Keratinocyte (primary cell): ENCODE data around the gene SORL1-AS1.

Experiments used
- DNase-seq: peaks from one replicate; pipeline ENCODE4 v3.0.0-alpha.2; 2011; ENCODE audit warnings: low read depth, missing footprints, low spot score
- FAIRE-seq: peaks from 2 replicates; lab custom pipeline; 2011; peaks lifted over from hg19 to GRCh38; lab: Jason Lieb, UNC
- H2AFZ ChIP-seq: 2 replicates; pipeline ENCODE4 v1.6.0; 2012; ENCODE audit warnings: low read length, control low read depth, inconsistent platforms; ENCODE audit not compliant: control insufficient read depth
- H3K27ac ChIP-seq: 2 replicates; pipeline ENCODE4 v1.5.1; 2011; ENCODE audit warnings: low read length; ENCODE audit not compliant: control insufficient read depth, insufficient read depth
- H3K27me3 ChIP-seq: 3 replicates; pipeline ENCODE4 v1.6.0; 2011; ENCODE audit warnings: low read length; ENCODE audit not compliant: control insufficient read depth, insufficient read depth; ENCODE audit errors: extremely low read depth
- H3K36me3 ChIP-seq, 2 experiments: 2 replicates in 1 of 2; 3 replicates in 1 of 2; pipeline ENCODE4 v1.5.1; 2011; ENCODE audit warnings: low read length in 2 of 2, mild to moderate bottlenecking in 1 of 2; ENCODE audit not compliant: control insufficient read depth in 2 of 2, insufficient read depth in 2 of 2; ENCODE audit errors: extremely low read depth in 1 of 2
- H3K4me1 ChIP-seq: 3 replicates; pipeline ENCODE4 v1.5.1; 2011; ENCODE audit warnings: low read length; ENCODE audit not compliant: control insufficient read depth, insufficient read depth; ENCODE audit errors: extremely low read depth
- H3K4me2 ChIP-seq: 3 replicates; pipeline ENCODE4 v1.6.0; 2011; ENCODE audit warnings: low read depth, low read length; ENCODE audit not compliant: control insufficient read depth, insufficient read depth; ENCODE audit errors: extremely low read depth
- H3K4me3 ChIP-seq, 3 experiments: fragments of 200-600 bp in 1 of 3; sonication (generic) in 1 of 3; 2 replicates in 2 of 3; 3 replicates in 1 of 3; pipeline ENCODE4 v1.5.1; 2011 to 2016; ENCODE audit warnings: low read length in 3 of 3, mild to moderate bottlenecking in 3 of 3, control low read depth in 2 of 3, inconsistent platforms in 1 of 3, low read depth in 1 of 3, mixed read lengths in 1 of 3, mixed run types in 1 of 3, moderate library complexity in 1 of 3; ENCODE audit not compliant: control insufficient read depth in 2 of 3, insufficient read depth in 2 of 3; ENCODE audit errors: extremely low read depth in 1 of 3
- H3K79me2 ChIP-seq: 2 replicates; pipeline ENCODE4 v1.6.0; 2012; ENCODE audit warnings: low read length; ENCODE audit not compliant: control insufficient read depth, insufficient read depth
- H3K9ac ChIP-seq: 3 replicates; pipeline ENCODE4 v1.6.0; 2011; ENCODE audit warnings: low read length; ENCODE audit not compliant: control insufficient read depth, insufficient read depth; ENCODE audit errors: extremely low read depth
- H3K9me1 ChIP-seq: 3 replicates; pipeline ENCODE4 v1.6.0; 2011; ENCODE audit warnings: low read length; ENCODE audit not compliant: control insufficient read depth, insufficient read depth; ENCODE audit errors: extremely low read depth
- H3K9me3 ChIP-seq: 2 replicates; pipeline ENCODE4 v1.5.1; 2012; ENCODE audit warnings: low read depth, low read length; ENCODE audit not compliant: control insufficient read depth
- H4K20me1 ChIP-seq: 3 replicates; pipeline ENCODE4 v1.6.0; 2011; ENCODE audit warnings: low read length; ENCODE audit not compliant: control insufficient read depth, insufficient read depth; ENCODE audit errors: extremely low read depth
- CTCF ChIP-seq, 3 experiments: IDR thresholded peaks in 1 of 3; conservative IDR thresholded peaks in 1 of 3; optimal IDR thresholded peaks in 1 of 3; 2 replicates in 2 of 3; 3 replicates in 1 of 3; pipeline versions ENCODE3 to v1.5.1; 2011; ENCODE audit warnings: low read length in 3 of 3, mild to moderate bottlenecking in 3 of 3, moderate library complexity in 2 of 3, control low read depth in 1 of 3, inconsistent platforms in 1 of 3; ENCODE audit not compliant: insufficient read depth in 2 of 3; ENCODE audit errors: extremely low read depth in 1 of 3
- EZH2 ChIP-seq: IDR thresholded peaks from one replicate; pipeline ENCODE4 v1.6.1; 2012; ENCODE audit warnings: inconsistent platforms, mild to moderate bottlenecking, low read length, moderate library complexity
- dilution Hi-C: fragments of 300-500 bp; cut with MboI; formaldehyde crosslinking; loops from one replicate; pipeline ENCODE4 v1.7.0; 2020; ENCODE audit warnings: low sequenced_read_pairs; ENCODE audit not compliant: extremely low pct_ligation_motif_present

SORL1-AS1 gene

GRCh38 chr11:121443688-121444275 lies 9.0 kb downstream of the SORL1-AS1 start:
- FAIRE-seq (no peak), DNase-seq (no peak)
- no peak overlapping the region for H3K27ac ChIP-seq
- TF ChIP-seq CTCF (optimal IDR thresholded peaks at IDR 0.05 in 1 of 3, IDR thresholded peaks at IDR 0.05 in 1 of 3, conservative IDR thresholded peaks at IDR 0.05 in 1 of 3; ENCODE audit: extremely low read depth in 1 of 3, insufficient read depth in 2 of 3, low read length in 3 of 3) (no peak), EZH2 (no peak)
- H3K4me1 ChIP-seq = no peaks in the 10 kb centered on the region
- H3K79me2 ChIP-seq = no peaks in the 10 kb centered on the region
- no peaks in the 10 kb centered on the region for H3K36me3 ChIP-seq
- dilution Hi-C loops = loop anchor here (10.0 kb wide), 1 partner anchor 119 kb away; no protein-coding TSS in a partner anchor
- H3K9me3 ChIP-seq = no peaks in the 10 kb centered on the region
- H3K9me1 ChIP-seq = no peaks in the 10 kb centered on the region
- no peak overlapping the region for H3K4me2 ChIP-seq
- no peak overlapping the region for H3K9ac ChIP-seq
- H4K20me1 ChIP-seq = no peaks in the 10 kb centered on the region
- H3K4me3 ChIP-seq = no peak overlapping the region
- H3K27me3 ChIP-seq = no peaks in the 10 kb centered on the region
- H2AFZ ChIP-seq = no peak overlapping the region

- Histone ChIP-seq H3K9me3 (no peaks in the 10 kb centered on the region), H3K27me3 (no peaks in the 10 kb centered on the region), H3K4me3 (no peak overlapping the region), H2AFZ (no peak overlapping the region), H3K36me3 (no peaks in the 10 kb centered on the region), H3K4me1 (peaks cover 4% of the 10 kb centered on the region), H4K20me1 (no peaks in the 10 kb centered on the region), H3K27ac (no peak overlapping the region), H3K4me2 (no peak overlapping the region), H3K79me2 (no peaks in the 10 kb centered on the region), H3K9ac (no peak overlapping the region), H3K9me1 (no peaks in the 10 kb centered on the region)
- DNase-seq (no peak), FAIRE-seq (no peak)
- TF ChIP-seq EZH2 (no peak), CTCF (optimal IDR thresholded peaks at IDR 0.05 in 1 of 3, IDR thresholded peaks at IDR 0.05 in 1 of 3, conservative IDR thresholded peaks at IDR 0.05 in 1 of 3; ENCODE audit: extremely low read depth in 1 of 3, insufficient read depth in 2 of 3, low read length in 3 of 3) (no peak)
- dilution Hi-C loops = loop anchor here (10.0 kb wide), 1 partner anchor 117 kb away; no protein-coding TSS in a partner anchor
These were observed 11.2 kb downstream of the SORL1-AS1 start for GRCh38 chr11:121441521-121441920.
